ENCODE measurements around the gene ADGRG4.

DNA sequence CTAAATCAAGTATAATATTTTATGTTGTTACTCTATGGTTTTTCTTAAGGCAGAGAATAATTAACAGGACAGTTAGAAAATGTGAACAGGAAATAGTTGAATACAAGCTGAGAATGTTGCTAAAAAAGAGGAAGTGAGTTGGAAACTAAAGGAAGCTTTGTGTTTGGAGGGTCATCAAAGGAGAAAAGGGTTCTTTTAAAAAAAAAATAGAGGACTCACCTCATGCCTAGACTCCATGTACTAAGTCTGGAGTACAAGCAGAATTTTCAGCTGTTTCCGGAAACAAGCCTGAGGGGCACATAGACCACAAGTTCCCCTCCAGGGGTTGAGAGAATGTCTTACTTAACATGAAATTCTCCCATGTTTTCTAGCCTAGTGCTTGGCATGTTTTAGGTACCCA lies 29.5 kb upstream of the ADGRG4 start:
- TF ChIP-seq CTCF (IDR thresholded peaks at IDR 0.05) (no peak), EP300 (IDR thresholded peaks at IDR 0.05) (no peak)
